CD14-positive monocyte (primary cell): ENCODE measurements around the gene CWH43. TPM values are rescaled to one million over a fixed set of nuclear protein-coding genes. Genes with fewer than 3 reads are reported as not detected.

Experiments used
- DNase-seq, 3 donors: peaks; one replicate each; pipeline ENCODE4 v3.0.0-alpha.2; 2011 to 2022
- H2AFZ ChIP-seq: 2 replicates; pipeline ENCODE4 v1.6.0; 2012; ENCODE audit warnings: mild to moderate bottlenecking, low read depth, low read length, inconsistent platforms; ENCODE audit not compliant: insufficient read depth, poor library complexity, severe bottlenecking
- H3K27ac ChIP-seq, 2 donors: 1 replicate in 1 of 2; 2 replicates in 1 of 2; pipeline ENCODE4 v1.5.1; 2012 to 2013; ENCODE audit warnings: low read length in 2 of 2, control low read depth in 1 of 2, inconsistent platforms in 1 of 2, low read depth in 1 of 2, mild to moderate bottlenecking in 1 of 2
- H3K27me3 ChIP-seq, 2 donors: one replicate each; pipeline versions ENCODE4 v1.6.0 to v1.6.1; 2011 to 2013; ENCODE audit warnings: low read length in 2 of 2; ENCODE audit not compliant: control insufficient read depth in 2 of 2, insufficient read depth in 2 of 2
- H3K36me3 ChIP-seq, 2 donors: replicated peaks in 1 of 2; 1 replicate in 1 of 2; 2 replicates in 1 of 2; pipeline versions ENCODE4 v1.5.1 to v1.6.1; 2012 to 2013; ENCODE audit warnings: low read length in 2 of 2, control low read depth in 1 of 2, inconsistent platforms in 1 of 2, mild to moderate bottlenecking in 1 of 2; ENCODE audit not compliant: insufficient read depth in 2 of 2, control insufficient read depth in 1 of 2
- H3K4me1 ChIP-seq, 2 donors: 1 replicate in 1 of 2; 2 replicates in 1 of 2; pipeline versions ENCODE4 v1.5.1 to v1.6.1; 2012 to 2013; ENCODE audit warnings: low read length in 2 of 2, control low read depth in 1 of 2, inconsistent platforms in 1 of 2, mild to moderate bottlenecking in 1 of 2, moderate library complexity in 1 of 2; ENCODE audit not compliant: insufficient read depth in 2 of 2, control insufficient read depth in 1 of 2
- H3K4me2 ChIP-seq: replicated peaks from 2 replicates; pipeline ENCODE3; 2012; ENCODE audit warnings: low read length, moderate library complexity, mild to moderate bottlenecking; ENCODE audit not compliant: poor library complexity, severe bottlenecking; ENCODE audit errors: extremely low read depth
- H3K4me3 ChIP-seq, 3 experiments: fragments of 200-600 bp in 1 of 3; sonication (generic) in 1 of 3; replicated peaks in 1 of 3; 1 replicate in 2 of 3; 2 replicates in 1 of 3; pipeline ENCODE4 v1.5.1; 2011 to 2013; ENCODE audit warnings: low read length in 3 of 3, mild to moderate bottlenecking in 3 of 3, control low read depth in 2 of 3, low read depth in 2 of 3, inconsistent platforms in 1 of 3, moderate library complexity in 1 of 3
- H3K79me2 ChIP-seq: 2 replicates; pipeline ENCODE4 v1.6.0; 2012; ENCODE audit warnings: mild to moderate bottlenecking, control low read depth, inconsistent platforms, low read length, moderate library complexity; ENCODE audit not compliant: insufficient read depth
- H3K9ac ChIP-seq: 2 replicates; pipeline ENCODE4 v1.6.0; 2017; ENCODE audit warnings: low read length, mild to moderate bottlenecking; ENCODE audit not compliant: insufficient read depth, poor library complexity, severe bottlenecking
- H3K9me3 ChIP-seq, 2 donors: replicated peaks in 1 of 2; 1 replicate in 1 of 2; 2 replicates in 1 of 2; pipeline versions ENCODE4 v1.5.1 to v1.6.1; 2012 to 2013; ENCODE audit warnings: low read length in 2 of 2, control low read depth in 1 of 2; ENCODE audit not compliant: control insufficient read depth in 1 of 2, insufficient read depth in 1 of 2
- H4K20me1 ChIP-seq: 2 replicates; pipeline ENCODE4 v1.6.0; 2012; ENCODE audit warnings: mild to moderate bottlenecking, low read length, control low read depth, moderate library complexity; ENCODE audit not compliant: insufficient read depth
- H3K27ac Mint-ChIP-seq, 7 donors: one replicate each; pipeline ENCODE4 v1.8.0; 2020; ENCODE audit warnings: mild to moderate bottlenecking in 7 of 7, mixed read lengths in 7 of 7, moderate library complexity in 6 of 7, inconsistent platforms in 2 of 7
- H3K27me3 Mint-ChIP-seq, 3 donors: one replicate each; pipeline ENCODE4 v1.8.0; 2021 to 2022; ENCODE audit warnings: low read depth in 3 of 3, mild to moderate bottlenecking in 3 of 3, mixed read lengths in 3 of 3, moderate library complexity in 3 of 3, inconsistent platforms in 1 of 3
- H3K36me3 Mint-ChIP-seq, 2 donors: one replicate each; pipeline ENCODE4 v1.8.0; 2020; ENCODE audit warnings: mixed read lengths in 2 of 2, inconsistent platforms in 1 of 2, mild to moderate bottlenecking in 1 of 2
- H3K4me1 Mint-ChIP-seq: one replicate; pipeline ENCODE4 v1.8.0; 2020; ENCODE audit warnings: mild to moderate bottlenecking, mixed read lengths
- H3K4me3 Mint-ChIP-seq, 2 donors: one replicate each; pipeline ENCODE4 v1.8.0; 2020; ENCODE audit warnings: mild to moderate bottlenecking in 2 of 2, mixed read lengths in 2 of 2, moderate library complexity in 1 of 2
- H3K9me3 Mint-ChIP-seq, 7 donors: one replicate each; pipeline ENCODE4 v1.8.0; 2020 to 2022; ENCODE audit warnings: mixed read lengths in 7 of 7, mild to moderate bottlenecking in 6 of 7, moderate library complexity in 6 of 7, inconsistent platforms in 2 of 7
- WGBS: methylation state at CpG from one replicate; pipeline ENCODE4 v1.1.5; 2013; ENCODE audit warnings: missing lambda C conversion rate; ENCODE audit not compliant: insufficient coverage; 5-methylcytosine and 5-hydroxymethylcytosine counted together
- intact Hi-C, 2 donors: fragments of 100-400 bp; cut with micrococcal nuclease; formaldehyde crosslinking; loops; one replicate each; pipeline versions ENCODE4 v1.15.0 to v1.15.1; 2023
- polyA plus RNA-seq, 3 donors: library from polyadenylated mRNA; depleted of rRNA in 1 of 3; unstranded in 2 of 3; stranded (reverse) in 1 of 3; fragments of 300-500 nt in 2 of 3; fragments of >200 nt in 1 of 3; fragmentation: Illumina TruSeq in 2 of 3; gene quantifications; 1 replicate in 2 of 3; 2 replicates in 1 of 3; pipeline ENCODE4 v1.2.3, GENCODE V29; 2012 to 2021
- TF ChIP-seq, protein P1 (sequence below): fragments of 200-600 bp; IDR thresholded peaks from one replicate; pipeline ENCODE4 v1.8.0; 2022; ENCODE audit warnings: antibody characterized with exemption, mild to moderate bottlenecking

The CWH43 gene
- polyA plus RNA-seq, 3 donors: not detected

DNA sequence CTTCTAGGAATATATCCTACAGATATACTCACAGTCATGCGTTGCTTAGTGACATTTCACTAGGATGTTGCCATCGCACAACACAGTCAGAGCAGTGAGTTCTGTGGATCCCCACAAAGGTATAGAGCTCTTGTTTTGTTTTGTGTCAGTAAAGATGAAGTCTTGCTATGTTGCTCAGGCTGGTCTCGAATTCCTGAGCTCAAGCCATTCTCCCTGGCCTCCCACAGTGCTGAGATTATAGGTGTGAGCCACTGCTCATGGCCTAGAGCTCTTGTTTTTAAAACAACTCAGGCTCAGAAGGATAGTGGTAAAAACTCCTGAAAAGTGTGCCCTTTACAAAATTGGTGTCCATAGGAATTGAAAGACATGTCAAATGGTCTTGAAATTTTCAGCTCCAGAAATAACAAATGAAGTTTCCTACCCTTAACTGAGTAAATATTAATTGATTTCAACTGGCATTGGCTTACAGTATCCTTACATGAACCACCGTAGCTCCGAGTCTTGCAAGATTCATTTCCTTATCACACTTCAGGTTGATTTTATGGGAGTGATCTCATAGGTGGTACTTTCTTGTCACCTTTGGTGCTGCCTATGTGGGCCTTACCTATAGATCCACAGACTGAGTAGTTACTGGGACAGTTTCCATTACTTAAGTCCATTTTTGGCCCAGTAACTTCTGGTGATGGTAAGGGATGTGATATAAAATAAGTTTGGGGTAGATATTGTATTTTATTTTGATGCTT is 3.6 kb downstream of the CWH43 start:
- no peaks in the 10 kb centered on the region for H3K36me3 Mint-ChIP-seq
- H3K36me3 ChIP-seq: no peaks in the 10 kb centered on the region
- H3K4me3 Mint-ChIP-seq: no peak overlapping the region
- WGBS: 57% methylated on average over 1 of the region's 5 CpGs
- H3K27ac Mint-ChIP-seq: no peak overlapping the region
- H3K9ac ChIP-seq: no peak overlapping the region
- H3K27ac ChIP-seq: no peak overlapping the region
- H3K4me2 ChIP-seq: no peak overlapping the region
- DNase-seq: no peak
- no peaks in the 10 kb centered on the region for H4K20me1 ChIP-seq
- H3K79me2 ChIP-seq: no peaks in the 10 kb centered on the region
- H3K9me3 ChIP-seq: no peaks in the 10 kb centered on the region
- H2AFZ ChIP-seq: no peak overlapping the region
- H3K4me1 ChIP-seq: no peaks in the 10 kb centered on the region
- H3K27me3 Mint-ChIP-seq: peaks cover 30 to 45% (median 40%) of the 10 kb centered on the region in 3 donors
- no peaks in the 10 kb centered on the region for H3K4me1 Mint-ChIP-seq
- no peak overlapping the region for H3K4me3 ChIP-seq
- intact Hi-C loops: no loop called here
- TF ChIP-seq, protein P1, sequence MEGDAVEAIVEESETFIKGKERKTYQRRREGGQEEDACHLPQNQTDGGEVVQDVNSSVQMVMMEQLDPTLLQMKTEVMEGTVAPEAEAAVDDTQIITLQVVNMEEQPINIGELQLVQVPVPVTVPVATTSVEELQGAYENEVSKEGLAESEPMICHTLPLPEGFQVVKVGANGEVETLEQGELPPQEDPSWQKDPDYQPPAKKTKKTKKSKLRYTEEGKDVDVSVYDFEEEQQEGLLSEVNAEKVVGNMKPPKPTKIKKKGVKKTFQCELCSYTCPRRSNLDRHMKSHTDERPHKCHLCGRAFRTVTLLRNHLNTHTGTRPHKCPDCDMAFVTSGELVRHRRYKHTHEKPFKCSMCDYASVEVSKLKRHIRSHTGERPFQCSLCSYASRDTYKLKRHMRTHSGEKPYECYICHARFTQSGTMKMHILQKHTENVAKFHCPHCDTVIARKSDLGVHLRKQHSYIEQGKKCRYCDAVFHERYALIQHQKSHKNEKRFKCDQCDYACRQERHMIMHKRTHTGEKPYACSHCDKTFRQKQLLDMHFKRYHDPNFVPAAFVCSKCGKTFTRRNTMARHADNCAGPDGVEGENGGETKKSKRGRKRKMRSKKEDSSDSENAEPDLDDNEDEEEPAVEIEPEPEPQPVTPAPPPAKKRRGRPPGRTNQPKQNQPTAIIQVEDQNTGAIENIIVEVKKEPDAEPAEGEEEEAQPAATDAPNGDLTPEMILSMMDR: no peak
- H3K9me3 Mint-ChIP-seq: peaks cover 2 to 13% (median 4%) of the 10 kb centered on the region in 7 donors
- H3K27me3 ChIP-seq: peaks cover 8 to 32% of the 10 kb centered on the region in 2 donors

DNA sequence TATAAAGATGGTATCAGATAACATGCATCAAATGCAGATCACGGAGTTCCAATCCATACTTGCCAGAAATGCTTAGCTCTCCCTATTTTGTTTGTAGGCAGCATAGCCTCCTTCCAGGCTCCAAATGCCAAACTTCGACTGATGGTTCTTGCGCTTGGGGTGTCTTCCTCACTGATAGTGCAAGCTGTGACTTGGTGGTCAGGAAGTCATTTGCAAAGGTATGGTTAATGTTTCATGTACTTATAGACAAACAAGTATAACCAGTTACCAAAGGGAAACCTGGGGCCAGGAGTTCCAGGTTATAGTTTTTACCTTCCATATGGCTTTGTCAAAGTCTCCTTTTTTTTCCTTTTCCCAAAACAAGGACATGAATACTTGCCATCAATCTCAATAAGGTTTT is 5.3 kb downstream of the CWH43 start:
- H3K4me1 ChIP-seq: no peaks in the 10 kb centered on the region
- H3K4me3 ChIP-seq: no peak overlapping the region
- H2AFZ ChIP-seq: no peak overlapping the region
- no peak overlapping the region for H3K9ac ChIP-seq
- Mint-ChIP-seq H3K27ac (no peak overlapping the region), H3K9me3 (peaks cover 0 to 8% (median 3%) of the 10 kb centered on the region in 7 donors), H3K4me1 (no peaks in the 10 kb centered on the region), H3K4me3 (no peak overlapping the region), H3K27me3 (peaks cover 14 to 27% (median 24%) of the 10 kb centered on the region in 3 donors), H3K36me3 (no peaks in the 10 kb centered on the region)
- no peak overlapping the region for H3K27ac ChIP-seq
- no peaks in the 10 kb centered on the region for H3K9me3 ChIP-seq
- H4K20me1 ChIP-seq: no peaks in the 10 kb centered on the region
- intact Hi-C loops: no loop called here
- WGBS: no CpG with 5 or more reads among the region's 3 CpGs
- no peak for DNase-seq
- H3K27me3 ChIP-seq: peaks cover 5 to 17% of the 10 kb centered on the region in 2 donors
- no peak overlapping the region for H3K4me2 ChIP-seq
- TF ChIP-seq, protein P1: no peak
- H3K36me3 ChIP-seq: no peaks in the 10 kb centered on the region
- no peaks in the 10 kb centered on the region for H3K79me2 ChIP-seq
